ENCODE data around the gene MISP. TPM values are rescaled to one million over a fixed set of nuclear protein-coding genes. Genes with fewer than 3 reads are reported as not detected.

Gene MISP
- total and polyA plus RNA-seq, 2 of the 13 experiments (the other 11 are each of a cell fraction or from before 2014, with no cell fraction given): 0.67 to 1.3 TPM

- TF ChIP-seq, protein P1, sequence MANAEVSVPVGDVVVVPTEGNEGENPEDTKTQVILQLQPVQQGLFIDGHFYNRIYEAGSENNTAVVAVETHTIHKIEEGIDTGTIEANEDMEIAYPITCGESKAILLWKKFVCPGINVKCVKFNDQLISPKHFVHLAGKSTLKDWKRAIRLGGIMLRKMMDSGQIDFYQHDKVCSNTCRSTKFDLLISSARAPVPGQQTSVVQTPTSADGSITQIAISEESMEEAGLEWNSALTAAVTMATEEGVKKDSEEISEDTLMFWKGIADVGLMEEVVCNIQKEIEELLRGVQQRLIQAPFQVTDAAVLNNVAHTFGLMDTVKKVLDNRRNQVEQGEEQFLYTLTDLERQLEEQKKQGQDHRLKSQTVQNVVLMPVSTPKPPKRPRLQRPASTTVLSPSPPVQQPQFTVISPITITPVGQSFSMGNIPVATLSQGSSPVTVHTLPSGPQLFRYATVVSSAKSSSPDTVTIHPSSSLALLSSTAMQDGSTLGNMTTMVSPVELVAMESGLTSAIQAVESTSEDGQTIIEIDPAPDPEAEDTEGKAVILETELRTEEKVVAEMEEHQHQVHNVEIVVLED (CRISPR knock-in tag; IDR thresholded peaks at IDR 0.05; ENCODE audit: borderline replicate concordance): peak; percentile 94
- TF ChIP-seq, protein P2, sequence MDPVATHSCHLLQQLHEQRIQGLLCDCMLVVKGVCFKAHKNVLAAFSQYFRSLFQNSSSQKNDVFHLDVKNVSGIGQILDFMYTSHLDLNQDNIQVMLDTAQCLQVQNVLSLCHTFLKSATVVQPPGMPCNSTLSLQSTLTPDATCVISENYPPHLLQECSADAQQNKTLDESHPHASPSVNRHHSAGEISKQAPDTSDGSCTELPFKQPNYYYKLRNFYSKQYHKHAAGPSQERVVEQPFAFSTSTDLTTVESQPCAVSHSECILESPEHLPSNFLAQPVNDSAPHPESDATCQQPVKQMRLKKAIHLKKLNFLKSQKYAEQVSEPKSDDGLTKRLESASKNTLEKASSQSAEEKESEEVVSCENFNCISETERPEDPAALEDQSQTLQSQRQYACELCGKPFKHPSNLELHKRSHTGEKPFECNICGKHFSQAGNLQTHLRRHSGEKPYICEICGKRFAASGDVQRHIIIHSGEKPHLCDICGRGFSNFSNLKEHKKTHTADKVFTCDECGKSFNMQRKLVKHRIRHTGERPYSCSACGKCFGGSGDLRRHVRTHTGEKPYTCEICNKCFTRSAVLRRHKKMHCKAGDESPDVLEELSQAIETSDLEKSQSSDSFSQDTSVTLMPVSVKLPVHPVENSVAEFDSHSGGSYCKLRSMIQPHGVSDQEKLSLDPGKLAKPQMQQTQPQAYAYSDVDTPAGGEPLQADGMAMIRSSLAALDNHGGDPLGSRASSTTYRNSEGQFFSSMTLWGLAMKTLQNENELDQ (CRISPR knock-in tag; IDR thresholded peaks at IDR 0.05; ENCODE audit: borderline replicate concordance): no peak
- TF ChIP-seq, protein P3, sequence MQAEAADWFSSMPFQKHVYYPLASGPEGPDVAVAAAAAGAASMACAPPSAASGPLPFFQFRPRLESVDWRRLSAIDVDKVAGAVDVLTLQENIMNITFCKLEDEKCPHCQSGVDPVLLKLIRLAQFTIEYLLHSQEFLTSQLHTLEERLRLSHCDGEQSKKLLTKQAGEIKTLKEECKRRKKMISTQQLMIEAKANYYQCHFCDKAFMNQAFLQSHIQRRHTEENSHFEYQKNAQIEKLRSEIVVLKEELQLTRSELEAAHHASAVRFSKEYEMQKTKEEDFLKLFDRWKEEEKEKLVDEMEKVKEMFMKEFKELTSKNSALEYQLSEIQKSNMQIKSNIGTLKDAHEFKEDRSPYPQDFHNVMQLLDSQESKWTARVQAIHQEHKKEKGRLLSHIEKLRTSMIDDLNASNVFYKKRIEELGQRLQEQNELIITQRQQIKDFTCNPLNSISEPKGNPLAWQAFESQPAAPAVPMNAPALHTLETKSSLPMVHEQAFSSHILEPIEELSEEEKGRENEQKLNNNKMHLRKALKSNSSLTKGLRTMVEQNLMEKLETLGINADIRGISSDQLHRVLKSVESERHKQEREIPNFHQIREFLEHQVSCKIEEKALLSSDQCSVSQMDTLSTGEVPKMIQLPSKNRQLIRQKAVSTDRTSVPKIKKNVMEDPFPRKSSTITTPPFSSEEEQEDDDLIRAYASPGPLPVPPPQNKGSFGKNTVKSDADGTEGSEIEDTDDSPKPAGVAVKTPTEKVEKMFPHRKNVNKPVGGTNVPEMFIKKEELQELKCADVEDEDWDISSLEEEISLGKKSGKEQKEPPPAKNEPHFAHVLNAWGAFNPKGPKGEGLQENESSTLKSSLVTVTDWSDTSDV (CRISPR knock-in tag; IDR thresholded peaks at IDR 0.05): no peak
- TF ChIP-seq ZBTB8A (CRISPR knock-in tag; IDR thresholded peaks at IDR 0.05; ENCODE audit: borderline replicate concordance, low read depth): no peak
- no peak; the same call in none of the 2 replicates for TF ChIP-seq MXD4 (CRISPR knock-in tag; IDR thresholded peaks at IDR 0.05)
- TF ChIP-seq ZMAT3 (CRISPR knock-in tag; conservative IDR thresholded peaks at IDR 0.05): peak; percentile 86
- TF ChIP-seq ZUFSP (CRISPR knock-in tag; IDR thresholded peaks at IDR 0.05; ENCODE audit: borderline replicate concordance): no peak
- TF ChIP-seq ZNF552 (CRISPR knock-in tag; IDR thresholded peaks at IDR 0.05; ENCODE audit: borderline replicate concordance): 0 out of 2 replicates have a peak, but pooled peaks have one; percentile 34
- no peak for TF ChIP-seq ZNF850 (CRISPR knock-in tag; conservative IDR thresholded peaks at IDR 0.05)
- 0 out of 2 replicates have a peak, but pooled peaks have one; percentile 43 for TF ChIP-seq MXD1 (CRISPR knock-in tag; IDR thresholded peaks at IDR 0.05)
- TF ChIP-seq SMAD3 (CRISPR knock-in tag; IDR thresholded peaks at IDR 0.05): peak; percentile 83; the same call in 1 of the 2 replicates
- TF ChIP-seq ZNF788 (CRISPR knock-in tag; IDR thresholded peaks at IDR 0.05; ENCODE audit: borderline replicate concordance): peak; percentile 96; the same call in 1 of the 2 replicates
- peak; percentile 74; the same call in 1 of the 2 replicates for TF ChIP-seq ZNF414 (CRISPR knock-in tag; IDR thresholded peaks at IDR 0.05)
- no peak for TF ChIP-seq REL (CRISPR knock-in tag; conservative IDR thresholded peaks at IDR 0.05)
- peak; percentile 85; the same call in 1 of the 2 replicates for TF ChIP-seq TAF1 (CRISPR knock-in tag; IDR thresholded peaks at IDR 0.05)
- TF ChIP-seq FOSL1 (CRISPR knock-in tag; IDR thresholded peaks at IDR 0.05; ENCODE audit: borderline replicate concordance): no peak
- no peak for TF ChIP-seq SMARCE1 (IDR thresholded peaks at IDR 0.05; ENCODE audit: borderline replicate concordance)
- peak; percentile 82 for TF ChIP-seq PHF5A (CRISPR knock-in tag; IDR thresholded peaks at IDR 0.05; ENCODE audit: low read depth, unreplicated experiment)
Measured at GRCh38 chr19:796692-797527, 46.0 kb downstream of the MISP start, which contains the start of gene PTBP1 (continued).

All from HepG2 (cell line).